ENCODE measurements around the gene POLG.
"Not testable (repeated sequence)": the region's sequence is repeated elsewhere in the genome, so short reads cannot be mapped to it uniquely, and the experiment has no call there.

POLG gene

GRCh38 chr15:89282631-89283030, 52.0 kb downstream of the POLG start:
- DNase-seq (ENCODE audit: low spot score) (no peak), FAIRE-seq (no peak)

GRCh38 chr15:89278307-89278706, 56.3 kb downstream of the POLG start:
- FAIRE-seq (no peak), DNase-seq (ENCODE audit: low spot score) (no peak)

- not testable (repeated sequence) for FAIRE-seq
Observed at GRCh38 chr15:89277281-89277680, 57.3 kb downstream of the POLG start.

More at GRCh38 chr15:89277281-89277680, 57.3 kb downstream of the POLG start:
- not testable (repeated sequence) for DNase-seq (ENCODE audit: low spot score)

Measured in RCC 7860 (cell line).